ENCODE measurements around the gene DBT. TPM values are rescaled to one million over a fixed set of nuclear protein-coding genes. Genes with fewer than 3 reads are reported as not detected.

The DBT gene
- total RNA-seq, 4 donors from 2014 or later = 6.4 to 15.2 (median 10.5) TPM

DNA sequence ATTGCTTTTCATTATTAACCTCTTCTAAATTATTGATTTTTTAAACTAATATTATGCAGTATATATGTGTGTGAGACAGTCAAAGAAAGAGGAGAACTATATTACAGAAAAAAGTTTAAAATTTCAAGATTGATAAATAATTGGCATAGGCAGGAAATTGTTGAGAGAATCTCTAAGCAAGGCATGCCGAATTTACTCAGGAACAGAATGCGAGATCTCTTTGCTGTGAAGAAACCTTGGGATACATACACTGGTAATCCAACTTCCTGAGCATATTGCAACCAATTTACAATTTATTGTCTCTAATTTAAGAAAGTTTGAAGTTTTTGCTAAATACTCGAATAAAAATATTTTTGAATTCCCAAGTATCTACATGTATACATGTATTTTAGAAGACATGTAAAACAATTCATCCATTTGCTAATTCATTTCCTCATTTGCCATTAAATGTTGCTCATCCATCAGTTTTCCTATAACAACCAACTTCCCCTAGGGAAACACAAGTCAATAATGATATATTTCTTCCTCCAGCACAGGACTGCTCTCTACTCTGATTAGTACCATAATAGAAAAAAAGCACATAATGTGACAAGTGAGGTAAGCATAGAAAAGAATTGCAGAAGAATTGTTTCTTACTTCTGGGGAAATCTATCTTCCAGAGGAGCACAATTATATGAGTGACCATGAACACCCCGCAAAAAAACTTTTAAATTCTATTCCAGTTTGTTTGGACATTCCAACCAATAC lies 72.2 kb downstream of the DBT start:
- DNase-seq = no peak

DNA sequence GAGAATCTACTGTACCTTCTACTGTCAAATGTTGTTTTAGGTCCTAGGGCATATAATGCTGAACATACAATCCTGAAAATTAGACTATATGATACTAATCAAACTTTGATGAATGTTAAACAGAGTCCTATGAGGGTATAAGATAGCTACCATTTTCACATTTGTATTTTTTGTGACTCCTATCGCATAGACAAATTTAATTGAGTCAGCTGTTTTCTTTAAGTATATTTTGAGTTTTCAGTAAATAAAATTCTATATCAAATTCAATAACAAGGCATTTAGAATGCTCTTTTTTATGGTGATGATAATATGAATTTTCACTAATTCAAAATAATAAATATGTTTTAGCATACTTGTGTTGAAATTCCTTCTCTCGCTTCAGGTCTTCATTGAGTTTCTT lies 81.6 kb downstream of the DBT start:
- Histone ChIP-seq H3K4me1 (no peaks in the 10 kb centered on the region), H3K27me3 (no peaks in the 10 kb centered on the region), H3K9me3 (no peaks in the 10 kb centered on the region), H3K4me3 (no peak overlapping the region), H3K27ac (no peak overlapping the region), H3K36me3 (no peaks in the 10 kb centered on the region)
- no peak for DNase-seq
- no peak for TF ChIP-seq POLR2A (IDR thresholded peaks at IDR 0.05)
- TF ChIP-seq, protein P1, sequence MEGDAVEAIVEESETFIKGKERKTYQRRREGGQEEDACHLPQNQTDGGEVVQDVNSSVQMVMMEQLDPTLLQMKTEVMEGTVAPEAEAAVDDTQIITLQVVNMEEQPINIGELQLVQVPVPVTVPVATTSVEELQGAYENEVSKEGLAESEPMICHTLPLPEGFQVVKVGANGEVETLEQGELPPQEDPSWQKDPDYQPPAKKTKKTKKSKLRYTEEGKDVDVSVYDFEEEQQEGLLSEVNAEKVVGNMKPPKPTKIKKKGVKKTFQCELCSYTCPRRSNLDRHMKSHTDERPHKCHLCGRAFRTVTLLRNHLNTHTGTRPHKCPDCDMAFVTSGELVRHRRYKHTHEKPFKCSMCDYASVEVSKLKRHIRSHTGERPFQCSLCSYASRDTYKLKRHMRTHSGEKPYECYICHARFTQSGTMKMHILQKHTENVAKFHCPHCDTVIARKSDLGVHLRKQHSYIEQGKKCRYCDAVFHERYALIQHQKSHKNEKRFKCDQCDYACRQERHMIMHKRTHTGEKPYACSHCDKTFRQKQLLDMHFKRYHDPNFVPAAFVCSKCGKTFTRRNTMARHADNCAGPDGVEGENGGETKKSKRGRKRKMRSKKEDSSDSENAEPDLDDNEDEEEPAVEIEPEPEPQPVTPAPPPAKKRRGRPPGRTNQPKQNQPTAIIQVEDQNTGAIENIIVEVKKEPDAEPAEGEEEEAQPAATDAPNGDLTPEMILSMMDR (IDR thresholded peaks at IDR 0.05) = no peak
- intact Hi-C loops (cut with DNase I; ENCODE audit: low total_unique reads) = no loop called here

More for the DNA sequence above, 72.2 kb downstream of the DBT start:
- intact Hi-C loops (cut with DNase I; ENCODE audit: low total_unique reads) = no loop called here
- no peaks in the 10 kb centered on the region for H3K4me1 ChIP-seq
- H3K27ac ChIP-seq = no peak overlapping the region
- H3K36me3 ChIP-seq = no peaks in the 10 kb centered on the region
- H3K27me3 ChIP-seq = no peaks in the 10 kb centered on the region
- no peaks in the 10 kb centered on the region for H3K9me3 ChIP-seq
- no peak overlapping the region for H3K4me3 ChIP-seq
- TF ChIP-seq, protein P1 (IDR thresholded peaks at IDR 0.05) = no peak
- TF ChIP-seq POLR2A (IDR thresholded peaks at IDR 0.05) = no peak

DNA sequence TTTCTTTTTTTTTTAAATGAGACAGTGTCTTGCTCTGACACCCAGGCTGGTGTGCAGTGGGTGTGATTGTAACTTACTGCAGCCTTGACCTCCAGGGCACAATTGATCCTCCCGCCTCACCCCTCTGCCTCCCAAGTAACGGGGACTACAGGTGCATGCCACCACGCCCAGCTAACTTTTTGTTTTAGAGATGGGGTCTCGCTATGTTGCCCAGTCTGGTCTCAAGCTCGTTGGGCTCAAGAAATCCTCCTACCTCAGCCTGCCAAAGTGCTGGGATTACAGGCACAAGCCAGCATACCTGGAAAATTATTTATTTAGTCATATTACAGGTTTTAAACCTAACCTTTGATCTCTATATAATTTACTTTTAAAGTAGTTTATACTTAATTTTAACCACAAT lies 84.9 kb downstream of the DBT start:
- no peak for TF ChIP-seq POLR2A (IDR thresholded peaks at IDR 0.05)
- TF ChIP-seq, protein P1 (IDR thresholded peaks at IDR 0.05) = no peak
- Histone ChIP-seq H3K9me3 (no peaks in the 10 kb centered on the region), H3K36me3 (no peaks in the 10 kb centered on the region), H3K27ac (no peak overlapping the region), H3K27me3 (no peaks in the 10 kb centered on the region), H3K4me3 (no peak overlapping the region), H3K4me1 (no peaks in the 10 kb centered on the region)
- intact Hi-C loops (cut with DNase I; ENCODE audit: low total_unique reads) = no loop called here
- DNase-seq = no peak

DNA sequence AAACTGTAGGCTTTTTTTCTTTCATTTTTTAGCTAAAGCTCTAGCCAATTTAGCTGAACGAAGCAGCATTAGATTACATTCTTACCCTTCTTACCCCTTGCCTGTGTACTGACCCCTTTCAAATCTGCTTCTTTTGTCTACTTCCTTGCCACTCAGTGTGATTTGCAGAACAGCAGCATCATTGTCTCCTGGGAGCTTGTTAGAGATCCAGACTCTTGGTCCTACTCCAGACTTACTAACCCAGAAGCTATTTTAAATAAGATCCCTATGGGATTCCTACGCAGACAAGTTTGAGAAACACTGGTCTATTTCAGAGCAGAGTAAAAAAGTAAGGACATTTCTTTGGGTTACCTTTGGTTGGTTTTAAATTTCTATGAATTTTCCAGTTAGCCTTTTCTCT lies 85.4 kb downstream of the DBT start:
- no peaks in the 10 kb centered on the region for H3K4me1 ChIP-seq
- H3K4me3 ChIP-seq = no peak overlapping the region
- no peaks in the 10 kb centered on the region for H3K36me3 ChIP-seq
- no peak overlapping the region for H3K27ac ChIP-seq
- no peak for TF ChIP-seq POLR2A (IDR thresholded peaks at IDR 0.05)
- TF ChIP-seq, protein P1 (IDR thresholded peaks at IDR 0.05) = no peak
- no peaks in the 10 kb centered on the region for H3K9me3 ChIP-seq
- no peaks in the 10 kb centered on the region for H3K27me3 ChIP-seq
- intact Hi-C loops (cut with DNase I; ENCODE audit: low total_unique reads) = no loop called here
- no peak for DNase-seq

DNA sequence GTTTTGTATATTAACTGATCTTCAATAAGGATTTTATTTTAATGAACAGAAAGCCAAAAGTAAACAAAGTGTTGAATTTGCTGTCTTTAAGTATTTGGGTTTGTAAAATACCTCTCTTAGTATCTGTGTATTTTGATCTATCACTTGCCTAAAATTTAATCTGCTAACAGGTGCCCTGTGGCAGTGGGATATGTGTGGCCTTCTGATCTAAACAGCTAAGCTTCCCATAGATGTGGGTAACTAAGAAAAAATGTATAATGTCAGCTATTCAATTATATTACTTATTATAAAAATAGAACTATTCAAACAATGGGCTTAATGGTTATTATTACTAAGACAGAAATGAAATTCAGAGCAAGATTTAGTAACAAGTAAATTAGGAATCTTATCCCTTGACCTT lies 86.8 kb downstream of the DBT start:
- Histone ChIP-seq H3K27me3 (no peaks in the 10 kb centered on the region), H3K4me3 (no peak overlapping the region), H3K36me3 (no peaks in the 10 kb centered on the region), H3K27ac (no peak overlapping the region), H3K4me1 (no peaks in the 10 kb centered on the region), H3K9me3 (no peaks in the 10 kb centered on the region)
- DNase-seq = no peak
- intact Hi-C loops (cut with DNase I; ENCODE audit: low total_unique reads) = no loop called here
- TF ChIP-seq, protein P1 (IDR thresholded peaks at IDR 0.05) = no peak
- TF ChIP-seq POLR2A (IDR thresholded peaks at IDR 0.05) = no peak
